H1 (cell line): Measurements from ENCODE around the gene PRKAR2B. TPM values are rescaled to one million over a fixed set of nuclear protein-coding genes. Genes with fewer than 3 reads are reported as not detected.

ENCODE experiments used
- CTCF ChIA-PET: fragments of 300-600 bp; sonication (Branson Sonifier 250); formaldehyde crosslinking; loops from one replicate; lab custom pipeline; 2021; ENCODE audit not compliant: partially characterized antibody; lab: Charles Lee
- POLR2A ChIA-PET: fragments of 300-600 bp; sonication (Branson Sonifier 250); formaldehyde crosslinking; loops from one replicate; lab custom pipeline; 2021; ENCODE audit warnings: inconsistent platforms; ENCODE audit not compliant: partially characterized antibody; lab: Charles Lee
- DNase-seq, 2 experiments: peaks; one replicate each; pipeline versions ENCODE4 v3.0.0 to v3.0.0-alpha.2; 2010 to 2022; ENCODE audit warnings: low spot score in 2 of 2, low read depth in 1 of 2, mixed read lengths in 1 of 2
- FAIRE-seq: peaks from 2 replicates; lab custom pipeline; 2011; peaks lifted over from hg19 to GRCh38; lab: Jason Lieb, UNC
- H2AFZ ChIP-seq: 2 replicates; pipeline ENCODE4 v1.8.1; 2012; ENCODE audit warnings: low read length, inconsistent platforms
- H2AK5ac ChIP-seq: 2 replicates; pipeline ENCODE4 v1.6.1; 2013; ENCODE audit warnings: low read depth, low read length
- H2BK120ac ChIP-seq: replicated peaks from 2 replicates; pipeline ENCODE3; 2013; ENCODE audit warnings: low read depth, low read length, inconsistent platforms
- H2BK12ac ChIP-seq: 2 replicates; pipeline ENCODE4 v1.6.1; 2013; ENCODE audit warnings: low read depth, low read length
- H2BK15ac ChIP-seq: 2 replicates; pipeline ENCODE4 v1.6.1; 2013; ENCODE audit warnings: low read length
- H2BK20ac ChIP-seq: 2 replicates; pipeline ENCODE4 v1.6.1; 2013; ENCODE audit warnings: low read length
- H2BK5ac ChIP-seq: 2 replicates; pipeline ENCODE4 v1.6.1; 2013; ENCODE audit warnings: low read depth, low read length
- H3K14ac ChIP-seq: 2 replicates; pipeline ENCODE4 v1.6.1; 2013; ENCODE audit warnings: inconsistent platforms; ENCODE audit not compliant: insufficient read length
- H3K18ac ChIP-seq: 2 replicates; pipeline ENCODE4 v1.6.1; 2013; ENCODE audit warnings: low read length; ENCODE audit errors: extremely low read depth
- H3K23ac ChIP-seq: 2 replicates; pipeline ENCODE4 v1.6.1; 2013; ENCODE audit warnings: inconsistent platforms; ENCODE audit not compliant: insufficient read length
- H3K23me2 ChIP-seq: 2 replicates; pipeline ENCODE4 v1.6.1; 2013; ENCODE audit warnings: low read depth, low read length
- H3K27ac ChIP-seq: 2 replicates; pipeline ENCODE4 v1.6.1; 2011; ENCODE audit warnings: low read depth, low read length, inconsistent platforms
- H3K27me3 ChIP-seq, 4 experiments: replicated peaks in 1 of 4; 1 replicate in 1 of 4; 2 replicates in 3 of 4; pipeline versions ENCODE4 v1.6.1 to v1.8.1; 2011 to 2013; ENCODE audit warnings: low read length in 3 of 4, mild to moderate bottlenecking in 3 of 4, inconsistent platforms in 2 of 4, mixed read lengths in 2 of 4, moderate library complexity in 1 of 4; ENCODE audit not compliant: control insufficient read depth in 3 of 4, insufficient read depth in 3 of 4; ENCODE audit errors: extremely low read depth in 1 of 4
- H3K36me3 ChIP-seq, 4 experiments: 2 replicates each; pipeline versions ENCODE4 v1.6.1 to v1.8.1; 2011 to 2013; ENCODE audit warnings: mild to moderate bottlenecking in 4 of 4, low read length in 3 of 4, moderate library complexity in 2 of 4, control low read depth in 1 of 4, inconsistent platforms in 1 of 4; ENCODE audit not compliant: insufficient read depth in 4 of 4, control insufficient read depth in 2 of 4
- H3K4ac ChIP-seq: replicated peaks from 2 replicates; pipeline ENCODE3; 2013; ENCODE audit warnings: low read length, low read depth, mixed read lengths, inconsistent platforms; ENCODE audit not compliant: insufficient read length
- H3K4me1 ChIP-seq, 4 experiments: replicated peaks in 1 of 4; 1 replicate in 1 of 4; 2 replicates in 3 of 4; pipeline versions ENCODE4 v1.6.1 to v1.8.1; 2011 to 2013; ENCODE audit warnings: low read length in 3 of 4, inconsistent platforms in 2 of 4, mixed read lengths in 1 of 4; ENCODE audit not compliant: insufficient read depth in 4 of 4, control insufficient read depth in 3 of 4
- H3K4me2 ChIP-seq, 2 experiments: 2 replicates each; pipeline versions ENCODE4 v1.6.1 to v1.8.1; 2011 to 2013; ENCODE audit warnings: low read depth in 2 of 2, low read length in 2 of 2, control low read depth in 1 of 2, inconsistent platforms in 1 of 2, mild to moderate bottlenecking in 1 of 2; ENCODE audit not compliant: insufficient read depth in 1 of 2
- H3K4me3 ChIP-seq, 4 experiments: fragments of 200-600, 300-600 bp in 1 of 4; sonication (generic), shearing (Covaris generic), sonication (Bioruptor Twin) in 1 of 4; 2 replicates each; pipeline versions ENCODE4 v1.5.1 to v1.8.1; 2011 to 2016; ENCODE audit warnings: low read length in 4 of 4, low read depth in 3 of 4, control low read depth in 2 of 4, inconsistent platforms in 2 of 4, mild to moderate bottlenecking in 2 of 4, mixed read lengths in 1 of 4, moderate library complexity in 1 of 4; ENCODE audit not compliant: insufficient read depth in 2 of 4; ENCODE audit errors: extremely low read depth in 1 of 4
- H3K56ac ChIP-seq: replicated peaks from 2 replicates; pipeline ENCODE3; 2013; ENCODE audit warnings: low read depth, mild to moderate bottlenecking, mixed read lengths, low read length, inconsistent platforms; ENCODE audit not compliant: insufficient read length
- H3K79me1 ChIP-seq: 2 replicates; pipeline ENCODE4 v1.6.1; 2013; ENCODE audit warnings: low read depth, low read length, control low read depth
- H3K79me2 ChIP-seq, 2 experiments: 2 replicates each; pipeline versions ENCODE4 v1.6.1 to v1.8.1; 2012 to 2013; ENCODE audit warnings: low read length in 2 of 2, mild to moderate bottlenecking in 2 of 2, inconsistent platforms in 1 of 2; ENCODE audit not compliant: insufficient read depth in 2 of 2, control insufficient read depth in 1 of 2
- H3K9ac ChIP-seq, 4 experiments: replicated peaks in 1 of 4; 1 replicate in 1 of 4; 2 replicates in 3 of 4; pipeline versions ENCODE4 v1.6.1 to v1.8.1; 2011 to 2013; ENCODE audit warnings: low read depth in 3 of 4, low read length in 3 of 4, control low read depth in 2 of 4, mild to moderate bottlenecking in 2 of 4, moderate library complexity in 2 of 4, inconsistent platforms in 1 of 4; ENCODE audit errors: extremely low read depth in 1 of 4
- H3K9me3 ChIP-seq, 2 experiments: 2 replicates each; pipeline versions ENCODE4 v1.6.1 to v1.8.1; 2012 to 2013; ENCODE audit warnings: mild to moderate bottlenecking in 2 of 2, moderate library complexity in 2 of 2, control low read depth in 1 of 2, inconsistent platforms in 1 of 2, low read depth in 1 of 2, low read length in 1 of 2, mixed read lengths in 1 of 2; ENCODE audit not compliant: insufficient read depth in 2 of 2
- H4K20me1 ChIP-seq, 2 experiments: replicated peaks in 1 of 2; 2 replicates each; pipeline versions ENCODE3 to v1.8.1; 2011 to 2013; ENCODE audit warnings: inconsistent platforms in 2 of 2, low read length in 2 of 2, mild to moderate bottlenecking in 1 of 2; ENCODE audit not compliant: insufficient read depth in 2 of 2, control insufficient read depth in 1 of 2
- H4K5ac ChIP-seq: 2 replicates; pipeline ENCODE4 v1.6.1; 2013; ENCODE audit warnings: low read length, low read depth, mixed read lengths, inconsistent platforms; ENCODE audit not compliant: insufficient read length
- H4K8ac ChIP-seq: 2 replicates; pipeline ENCODE4 v1.8.0; 2013; ENCODE audit warnings: mild to moderate bottlenecking, moderate library complexity, low read length, inconsistent platforms; ENCODE audit not compliant: insufficient read depth; ENCODE audit errors: extremely low read depth
- H4K91ac ChIP-seq: replicated peaks from 2 replicates; pipeline ENCODE3; 2013; ENCODE audit warnings: low read length, mixed read lengths, inconsistent platforms; ENCODE audit not compliant: insufficient read length
- CBX5 ChIP-seq: fragments of 300-800, 300-1000 bp; sonication (generic); IDR thresholded peaks from 2 replicates; pipeline ENCODE4 v1.7.1; 2016; ENCODE audit warnings: antibody characterized with exemption, low read length, low read depth
- HDAC6 ChIP-seq: IDR thresholded peaks from one replicate; pipeline ENCODE4 v1.7.1; 2012; ENCODE audit warnings: low read depth, mild to moderate bottlenecking, inconsistent platforms, low read length, moderate library complexity
- WGBS, 2 experiments: shearing (Covaris generic) in 1 of 2; methylation state at CpG; one replicate each; pipeline versions ENCODE4 v1.1.6 to v1.1.7; 2013 to 2015; ENCODE audit warnings: low lambda C conversion rate in 2 of 2, mixed read lengths in 2 of 2, inconsistent platforms in 1 of 2, low coverage in 1 of 2, missing lambda C conversion rate in 1 of 2; ENCODE audit not compliant: insufficient replicate concordance in 2 of 2, insufficient coverage in 1 of 2, insufficient read length in 1 of 2; ENCODE audit errors: extremely low coverage in 1 of 2, missing lambda C conversion rate in 1 of 2; 5-methylcytosine and 5-hydroxymethylcytosine counted together
- polyA plus RNA-seq, 7 experiments: library from polyadenylated mRNA; depleted of rRNA in 3 of 7; stranded (reverse) in 5 of 7; unstranded in 2 of 7; fragments of >200 nt in 5 of 7; fragments of 200-250 nt in 2 of 7; gene quantifications; 1 replicate in 5 of 7; 2 replicates in 1 of 7; 4 replicates in 1 of 7; pipeline versions ENCODE4 v1.2.1 to v1.2.3, GENCODE V29; 2011 to 2013; ENCODE audit warnings: missing spikeins in 2 of 7, mixed read lengths in 2 of 7
- total RNA-seq: library from RNA; stranded (reverse); fragmentation: NEBNext Ultra II Directional; extraction: Animal tissue kit (Norgen Biotek cat#: 25700); gene quantifications from 2 replicates; pipeline ENCODE4 v1.2.1, GENCODE V29; 2021

PRKAR2B gene
- total and polyA plus RNA-seq, 2 of the 8 experiments (the other 6 are each of a cell fraction or from before 2014, with no cell fraction given) = 10.4 to 37.0 TPM

GRCh38 chr7:107104801-107105200 is 60.3 kb downstream of the PRKAR2B start:
- POLR2A ChIA-PET = no interaction called here

More at GRCh38 chr7:107104801-107105200, 60.3 kb downstream of the PRKAR2B start:
- H3K9ac ChIP-seq = no peak overlapping the region
- no peak overlapping the region for H3K23ac ChIP-seq
- no peak overlapping the region for H3K14ac ChIP-seq
- WGBS, 2 experiments = 90% methylated on average over 4 of the region's 4 CpGs; no CpG with 5 or more reads in 1 of the 2 experiments
- no peak overlapping the region for H3K4me3 ChIP-seq
- no peak overlapping the region for H4K91ac ChIP-seq
- no peak overlapping the region for H3K56ac ChIP-seq
- no peak overlapping the region for H2AK5ac ChIP-seq
- no peak overlapping the region for H3K4me2 ChIP-seq
- H3K79me1 ChIP-seq = 0 out of 2 replicates have a peak, but pooled peaks cover 2% of the 10 kb centered on the region
- no peak for FAIRE-seq
- no peaks in the 10 kb centered on the region for H3K23me2 ChIP-seq
- no peak overlapping the region for H2BK120ac ChIP-seq
- H2BK20ac ChIP-seq = no peak overlapping the region
- no peak overlapping the region for H2BK5ac ChIP-seq
- H3K4ac ChIP-seq = no peak overlapping the region
- no peaks in the 10 kb centered on the region for H3K27me3 ChIP-seq
- H3K36me3 ChIP-seq = no peaks in the 10 kb centered on the region
- no peak overlapping the region for H3K18ac ChIP-seq
- CTCF ChIA-PET = interaction anchor here (1.0 to 1.8 kb wide), 2 partner anchors 42 to 57 kb away, joined by 3 to 5 read pairs; no protein-coding TSS in a partner anchor
- peaks cover 0 to 2% (median 0%) of the 10 kb centered on the region in 4 experiments; a peak in 1 of 7 replicates for H3K4me1 ChIP-seq
- no peak overlapping the region for H4K8ac ChIP-seq
- no peak for TF ChIP-seq HDAC6
- TF ChIP-seq CBX5 = no peak
- H2AFZ ChIP-seq = no peak overlapping the region
- no peak for DNase-seq
- no peak overlapping the region for H2BK15ac ChIP-seq
- no peak overlapping the region for H4K5ac ChIP-seq
- H3K9me3 ChIP-seq = peaks cover 2 to 6% of the 10 kb centered on the region in 2 experiments; a peak in 1 of 4 replicates
- peaks cover 5 to 10% of the 10 kb centered on the region in 2 experiments; a peak in 1 of 4 replicates for H3K79me2 ChIP-seq
- H2BK12ac ChIP-seq = no peak overlapping the region
- H4K20me1 ChIP-seq = peaks cover 0 to 2% of the 10 kb centered on the region in 2 experiments
- H3K27ac ChIP-seq = no peak overlapping the region
